GM12892 (cell line): Measurements from ENCODE around the gene SAMD8.
"Not testable (repeated sequence)": the region's sequence is repeated elsewhere in the genome, so short reads cannot be mapped to it uniquely, and the experiment has no call there.

ENCODE experiments used
- POLR2A ChIP-seq: IDR thresholded peaks from 2 replicates; pipeline ENCODE4 v1.6.1; 2011; ENCODE audit warnings: low read depth, low read length, control low read depth
- POLR2AphosphoS5 ChIP-seq: IDR thresholded peaks from 2 replicates; pipeline ENCODE4 v1.6.1; 2011; ENCODE audit warnings: low read depth, low read length, control low read depth
- TAF1 ChIP-seq: IDR thresholded peaks from 2 replicates; pipeline ENCODE4 v1.6.1; 2011; ENCODE audit warnings: low read depth, mild to moderate bottlenecking, control low read depth, low read length, borderline replicate concordance

GRCh38 chr10:75106891-75107290 lies 4.6 kb upstream of the SAMD8 start:
- TF ChIP-seq POLR2A, POLR2AphosphoS5, TAF1: not testable (repeated sequence)
